ENCODE results near the gene APOA1. TPM values are rescaled to one million over a fixed set of nuclear protein-coding genes. Genes with fewer than 3 reads are reported as not detected.
A peak's percentile ranks its signal among the peaks of the same experiment; 100 is the strongest.

The APOA1 gene
- polyA plus RNA-seq, 6 donors from 2014 or later: 0.37 to 0.62 (median 0.45) TPM; not detected in 3

DNA sequence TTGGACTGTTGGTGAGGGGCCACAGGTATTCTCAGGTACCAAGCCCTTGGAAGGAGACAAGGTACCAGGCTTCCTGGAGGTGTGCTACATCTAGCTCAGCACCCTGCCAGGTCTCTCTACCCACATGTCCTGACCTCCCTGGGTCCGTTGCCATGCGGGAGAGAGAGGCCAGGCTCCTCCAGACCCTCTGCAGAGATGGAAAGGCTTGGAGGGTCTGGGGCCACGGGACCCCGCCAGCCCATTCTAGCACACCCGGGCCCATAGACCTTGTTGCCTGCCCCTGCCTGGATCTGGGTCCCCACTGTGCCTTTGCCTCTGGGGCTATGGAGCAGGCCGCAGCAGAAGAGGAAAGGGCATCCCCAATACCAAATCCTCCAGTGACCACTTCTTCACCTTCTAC is 10.0 kb downstream of the APOA1 start:
- ATAC-seq (ENCODE audit: low read depth in 2 of 2): no peak
- H3K27me3 Mint-ChIP-seq: peaks cover 0 to 10% (median 0%) of the 10 kb centered on the region in 3 donors
- H3K4me3 Mint-ChIP-seq: no peak overlapping the region
- no peaks in the 10 kb centered on the region for H3K4me1 Mint-ChIP-seq
- no peaks in the 10 kb centered on the region for H3K9me3 Mint-ChIP-seq
- no peaks in the 10 kb centered on the region for H3K36me3 Mint-ChIP-seq
- H3K27ac Mint-ChIP-seq: no peak overlapping the region
- no peak for DNase-seq

- no peaks in the 10 kb centered on the region for H3K9me3 Mint-ChIP-seq
- H3K4me3 Mint-ChIP-seq: no peak overlapping the region
- H3K27ac Mint-ChIP-seq: peak overlapping the region in 1 of 6 donors; percentile 22
- ATAC-seq (ENCODE audit: low read depth in 2 of 2) (no peak), DNase-seq (no peak)
- H3K27me3 Mint-ChIP-seq: peaks cover 0 to 10% (median 0%) of the 10 kb centered on the region in 3 donors
- H3K4me1 Mint-ChIP-seq: no peaks in the 10 kb centered on the region
- no peaks in the 10 kb centered on the region for H3K36me3 Mint-ChIP-seq
These were observed 10.5 kb downstream of the APOA1 start for GRCh38 chr11:116826751-116827431.

- Mint-ChIP-seq H3K27ac (peak overlapping the region in 1 of 6 donors; percentile 22), H3K4me1 (no peaks in the 10 kb centered on the region), H3K9me3 (no peaks in the 10 kb centered on the region), H3K36me3 (no peaks in the 10 kb centered on the region), H3K4me3 (no peak overlapping the region), H3K27me3 (peaks cover 0 to 5% (median 4%) of the 10 kb centered on the region in 3 donors)
- no peak for DNase-seq
- no peak for ATAC-seq (ENCODE audit: low read depth in 2 of 2)
These were observed 11.3 kb downstream of the APOA1 start for GRCh38 chr11:116825854-116826750.

- H3K4me1 Mint-ChIP-seq: no peaks in the 10 kb centered on the region
- ATAC-seq (ENCODE audit: low read depth in 2 of 2) (no peak), DNase-seq (no peak)
- no peaks in the 10 kb centered on the region for H3K9me3 Mint-ChIP-seq
- H3K27me3 Mint-ChIP-seq: peaks cover 0 to 4% (median 0%) of the 10 kb centered on the region in 3 donors
- no peaks in the 10 kb centered on the region for H3K36me3 Mint-ChIP-seq
- no peak overlapping the region for H3K27ac Mint-ChIP-seq
- H3K4me3 Mint-ChIP-seq: no peak overlapping the region
These were observed 12.0 kb downstream of the APOA1 start for GRCh38 chr11:116825434-116825833.

DNA sequence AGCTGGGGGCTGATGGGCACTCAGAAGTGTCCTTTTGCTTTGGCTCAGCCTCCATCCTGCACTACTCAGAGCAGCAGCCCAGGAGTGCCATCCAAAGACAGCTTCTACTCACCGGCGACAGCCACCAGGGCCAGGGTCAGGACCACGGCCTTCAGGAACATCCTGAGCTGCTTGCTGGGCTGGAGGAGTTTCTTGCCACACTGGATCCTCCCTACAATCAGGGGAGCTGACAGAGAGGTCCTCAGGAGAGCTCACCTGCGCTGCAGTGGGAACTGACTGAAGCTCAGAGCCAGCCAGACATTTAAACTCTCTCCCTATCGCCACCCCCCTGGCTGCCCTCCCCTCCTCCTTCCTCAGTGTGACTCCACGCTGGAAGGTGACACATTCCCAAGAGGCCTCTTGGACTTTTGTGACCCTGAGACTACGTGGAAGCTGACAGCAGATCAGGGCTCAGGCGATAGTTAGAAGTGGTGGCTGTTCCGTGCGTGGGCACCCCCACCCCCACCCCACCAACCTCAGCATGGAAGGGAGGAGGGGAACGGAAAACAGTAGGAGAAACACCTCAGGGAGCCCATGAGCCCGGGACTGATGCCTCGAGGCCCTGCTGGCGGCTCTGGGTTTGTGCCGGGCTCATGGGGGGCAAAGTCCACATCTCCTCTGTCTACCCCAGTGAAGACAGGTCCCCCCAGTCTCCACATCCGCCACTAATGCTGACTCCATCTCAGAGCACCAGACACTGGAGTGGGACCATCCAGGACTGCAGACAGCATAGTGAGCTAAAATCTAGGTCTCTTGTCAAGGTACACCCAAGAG is 14.2 kb downstream of the APOA1 start, which contains the start of gene APOA4:
Gene APOA4, minus strand, starts transcription at position 274 of the 813 bp plus-strand sequence. Its CDS starts 113 bp downstream, at position 161.
- Mint-ChIP-seq H3K27me3 (peaks cover 0 to 4% (median 0%) of the 10 kb centered on the region in 3 donors), H3K36me3 (no peaks in the 10 kb centered on the region), H3K27ac (no peak within 1 kb of the TSS), H3K4me1 (no peaks in the 10 kb centered on the region), H3K4me3 (no peak within 1 kb of the TSS), H3K9me3 (no peaks in the 10 kb centered on the region)
- ATAC-seq (ENCODE audit: low read depth in 2 of 2): no peak
- no peak for DNase-seq

GRCh38 chr11:116822575-116822974 is 14.8 kb downstream of the APOA1 start:
- no peaks in the 10 kb centered on the region for H3K4me1 Mint-ChIP-seq
- peaks cover 0 to 4% (median 0%) of the 10 kb centered on the region in 3 donors for H3K27me3 Mint-ChIP-seq
- no peak for DNase-seq
- H3K27ac Mint-ChIP-seq: no peak overlapping the region
- H3K4me3 Mint-ChIP-seq: no peak overlapping the region
- H3K9me3 Mint-ChIP-seq: no peaks in the 10 kb centered on the region
- ATAC-seq (ENCODE audit: low read depth in 2 of 2): no peak
- H3K36me3 Mint-ChIP-seq: no peaks in the 10 kb centered on the region

DNA sequence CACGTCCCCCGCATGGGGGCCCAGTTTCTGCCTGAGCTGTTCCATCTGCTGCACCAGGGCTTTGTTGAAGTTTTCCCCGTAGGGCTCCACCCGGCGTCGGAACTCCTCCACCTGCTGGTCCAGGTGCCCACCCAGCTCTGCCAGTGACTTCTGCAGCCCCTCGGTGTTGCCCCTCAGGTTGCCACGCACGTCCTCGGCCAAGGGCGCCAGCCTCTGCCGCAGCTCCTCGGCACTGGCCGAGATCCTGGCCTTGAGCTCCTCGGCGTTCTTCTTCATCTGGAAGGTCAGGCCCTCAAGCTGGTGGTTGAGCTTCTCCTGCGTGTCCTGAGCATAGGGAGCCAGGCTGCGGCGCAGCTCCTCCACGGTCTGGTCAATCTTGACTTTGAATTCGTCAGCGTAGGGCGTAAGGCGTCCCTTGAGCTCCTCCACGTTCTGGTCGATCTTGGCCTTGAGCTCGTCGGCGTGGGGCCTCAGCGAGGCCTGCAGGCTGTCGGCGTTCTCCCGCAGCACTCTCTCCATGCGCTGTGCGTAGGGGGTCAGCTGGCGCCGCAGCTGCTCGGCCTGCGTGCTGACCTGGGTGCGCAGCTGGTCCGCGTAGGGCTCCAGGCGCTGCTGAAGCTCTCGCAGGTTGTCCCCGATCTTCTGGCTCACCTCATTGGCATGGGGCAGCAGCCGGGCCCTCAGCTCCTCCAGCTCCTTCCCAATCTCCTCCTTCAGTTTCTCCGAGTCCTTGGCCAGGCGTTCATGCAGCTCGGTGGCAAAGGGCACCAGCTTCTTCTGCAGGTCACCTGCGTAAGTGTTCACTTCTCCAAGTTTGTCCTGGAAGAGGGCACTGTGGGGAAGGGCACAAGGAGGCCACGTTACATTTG is 16.1 kb downstream of the APOA1 start:
- no peaks in the 10 kb centered on the region for H3K36me3 Mint-ChIP-seq
- ATAC-seq (ENCODE audit: low read depth in 2 of 2): no peak
- H3K4me1 Mint-ChIP-seq: no peaks in the 10 kb centered on the region
- no peaks in the 10 kb centered on the region for H3K9me3 Mint-ChIP-seq
- no peak for DNase-seq
- peaks cover 0 to 4% (median 0%) of the 10 kb centered on the region in 3 donors for H3K27me3 Mint-ChIP-seq
- H3K27ac Mint-ChIP-seq: no peak overlapping the region
- no peak overlapping the region for H3K4me3 Mint-ChIP-seq

- H3K27me3 Mint-ChIP-seq: peaks cover 0 to 4% (median 0%) of the 10 kb centered on the region in 3 donors
- ATAC-seq (ENCODE audit: low read depth in 2 of 2) (no peak), DNase-seq (no peak)
- no peak overlapping the region for H3K4me3 Mint-ChIP-seq
- no peaks in the 10 kb centered on the region for H3K36me3 Mint-ChIP-seq
- no peak overlapping the region for H3K27ac Mint-ChIP-seq
- no peaks in the 10 kb centered on the region for H3K9me3 Mint-ChIP-seq
- no peaks in the 10 kb centered on the region for H3K4me1 Mint-ChIP-seq
These were observed 18.4 kb downstream of the APOA1 start for GRCh38 chr11:116819049-116819448.

DNA sequence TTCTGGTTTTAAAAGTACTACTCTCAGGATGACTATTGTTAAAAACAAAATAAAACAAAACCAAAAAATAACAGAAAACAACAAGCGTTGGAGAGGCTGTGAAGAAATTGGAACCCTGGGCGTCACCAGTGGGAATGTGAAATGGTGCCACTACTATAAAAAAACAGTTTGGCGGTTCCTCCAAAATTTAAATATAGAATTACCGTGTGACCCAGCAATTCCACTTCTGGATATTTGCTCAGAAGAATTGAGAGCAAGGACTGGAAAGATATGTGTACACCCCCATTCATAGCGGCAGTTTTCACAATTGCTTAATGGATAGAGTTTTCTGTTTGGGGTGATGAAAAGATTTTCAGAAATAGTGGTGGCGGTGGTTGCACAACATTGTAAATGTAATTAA is 22.9 kb downstream of the APOA1 start:
- no peak for ATAC-seq (ENCODE audit: low read depth in 2 of 2)
- Mint-ChIP-seq H3K27ac (no peak overlapping the region), H3K36me3 (no peaks in the 10 kb centered on the region), H3K4me3 (no peak overlapping the region), H3K27me3 (no peaks in the 10 kb centered on the region), H3K4me1 (no peaks in the 10 kb centered on the region), H3K9me3 (peaks cover 0 to 3% (median 0%) of the 10 kb centered on the region in 7 donors)
- DNase-seq: no peak

GRCh38 chr11:116813781-116814471 is 23.5 kb downstream of the APOA1 start:
- ATAC-seq (ENCODE audit: low read depth in 2 of 2) (no peak), DNase-seq (no peak)
- H3K4me3 Mint-ChIP-seq: no peak overlapping the region
- peaks cover 0 to 3% (median 3%) of the 10 kb centered on the region in 3 donors for H3K27me3 Mint-ChIP-seq
- H3K36me3 Mint-ChIP-seq: no peaks in the 10 kb centered on the region
- H3K9me3 Mint-ChIP-seq: peaks cover 0 to 3% (median 0%) of the 10 kb centered on the region in 7 donors
- no peaks in the 10 kb centered on the region for H3K4me1 Mint-ChIP-seq
- H3K27ac Mint-ChIP-seq: no peak overlapping the region

GRCh38 chr11:116813170-116813569 is 24.3 kb downstream of the APOA1 start:
- Mint-ChIP-seq H3K9me3 (peaks cover 0 to 3% (median 0%) of the 10 kb centered on the region in 7 donors), H3K4me3 (no peak overlapping the region), H3K27ac (peak overlapping the region in 1 of 6 donors; percentile 20), H3K4me1 (no peaks in the 10 kb centered on the region), H3K36me3 (no peaks in the 10 kb centered on the region), H3K27me3 (peaks cover 3 to 11% (median 5%) of the 10 kb centered on the region in 3 donors)
- no peak for ATAC-seq (ENCODE audit: low read depth in 2 of 2)
- DNase-seq: no peak

DNA sequence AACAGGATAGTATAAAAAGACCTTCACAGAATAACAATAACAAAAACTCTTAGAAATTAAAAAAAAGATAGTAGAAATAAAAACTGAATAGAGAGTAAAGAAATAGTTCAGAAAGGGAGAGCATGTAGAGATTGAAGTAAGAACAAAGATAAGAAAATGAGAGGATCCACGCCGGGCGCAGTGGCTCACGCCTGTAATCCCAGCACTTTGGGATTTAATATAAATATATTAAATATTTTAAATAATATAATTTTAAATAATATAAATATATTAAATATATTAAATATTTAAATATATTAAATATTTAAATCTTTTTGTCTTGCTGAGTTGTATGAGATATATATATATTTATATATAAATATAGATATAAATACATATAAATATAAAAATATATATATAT is 25.3 kb downstream of the APOA1 start:
- Mint-ChIP-seq H3K27ac (no peak overlapping the region), H3K27me3 (peaks cover 10 to 20% (median 14%) of the 10 kb centered on the region in 3 donors), H3K36me3 (no peaks in the 10 kb centered on the region), H3K4me3 (no peak overlapping the region), H3K9me3 (peaks cover 0 to 3% (median 0%) of the 10 kb centered on the region in 7 donors), H3K4me1 (no peaks in the 10 kb centered on the region)
- ATAC-seq (ENCODE audit: low read depth in 2 of 2): no peak
- no peak for DNase-seq

All from naive B cell (primary cell).